GM12878 (cell line): Measurements from ENCODE around the gene TMPRSS11F. TPM values are rescaled to one million over a fixed set of nuclear protein-coding genes. Genes with fewer than 3 reads are reported as not detected.

Source experiments
- ATAC-seq: fragments of 200-7000 bp; cut with Tn5 transposase; 3 replicates; pipeline ENCODE4 v1.9.1; 2020; ENCODE audit warnings: mild to moderate bottlenecking, moderate library complexity
- BruUV-seq: library from RNA; stranded (reverse); fragments of 400-500 nt; replicated peaks from 2 replicates; lab custom pipeline; 2021; lab: Mats Ljungman, UMichigan
- CTCF ChIA-PET: fragments of 300-600 bp; sonication (Branson Sonifier 250); formaldehyde crosslinking; extraction: SDS; loops from one replicate; lab custom pipeline; 2021; ENCODE audit warnings: inconsistent platforms; lab: Yijun Ruan, JAX
- POLR2A ChIA-PET: fragments of 350-600 bp; formaldehyde crosslinking; extraction: SDS; loops from one replicate; lab custom pipeline; 2021; ENCODE audit warnings: inconsistent platforms; lab: Charles Lee
- RAD21 ChIA-PET: fragments of 300-600 bp; sonication (Branson Sonifier 250); formaldehyde crosslinking; loops from one replicate; lab custom pipeline; 2023; ENCODE audit warnings: antibody characterized with exemption; ENCODE audit not compliant: unreplicated experiment; lab: Charles Lee
- SMC1A ChIA-PET: fragments of 300-600 bp; sonication (Branson Sonifier 250); formaldehyde crosslinking; loops from one replicate; lab custom pipeline; 2023; ENCODE audit not compliant: unreplicated experiment, uncharacterized antibody; lab: Charles Lee
- DNase-seq: peaks from one replicate; pipeline ENCODE4 v3.0.0-alpha.2; 2011; ENCODE audit warnings: low read depth, low spot score
- FAIRE-seq: peaks from 3 replicates; lab custom pipeline; 2011; peaks lifted over from hg19 to GRCh38; lab: Jason Lieb, UNC
- H2AFZ ChIP-seq: 2 replicates; pipeline ENCODE4 v1.6.0; 2011; ENCODE audit warnings: low read depth, low read length, control low read depth; ENCODE audit not compliant: control insufficient read depth
- H3K27ac ChIP-seq: 2 replicates; pipeline ENCODE4 v1.5.1; 2011; ENCODE audit warnings: control low read depth; ENCODE audit not compliant: control insufficient read depth, insufficient read depth
- H3K27me3 ChIP-seq, 2 experiments: replicated peaks in 1 of 2; 2 replicates each; pipeline versions ENCODE4 v1.6.0 to v1.6.1; 2011; ENCODE audit warnings: low read length in 1 of 2; ENCODE audit not compliant: control insufficient read depth in 2 of 2, insufficient read depth in 2 of 2
- H3K36me3 ChIP-seq, 2 experiments: 2 replicates each; pipeline ENCODE4 v1.5.1; 2011; ENCODE audit warnings: low read length in 1 of 2; ENCODE audit not compliant: control insufficient read depth in 2 of 2, insufficient read depth in 2 of 2
- H3K4me1 ChIP-seq: 2 replicates; pipeline ENCODE4 v1.6.1; 2011; ENCODE audit warnings: mild to moderate bottlenecking, low read length, moderate library complexity, mixed read lengths; ENCODE audit not compliant: control insufficient read depth, insufficient read depth
- H3K4me2 ChIP-seq: 2 replicates; pipeline ENCODE4 v1.6.0; 2011; ENCODE audit warnings: control low read depth; ENCODE audit not compliant: control insufficient read depth, insufficient read depth
- H3K4me3 ChIP-seq: fragments of 200-600 bp; sonication (generic); 2 replicates; pipeline ENCODE4 v1.5.1; 2016
- H3K79me2 ChIP-seq: 2 replicates; pipeline ENCODE4 v1.6.0; 2011; ENCODE audit warnings: low read length; ENCODE audit not compliant: control insufficient read depth, insufficient read depth
- H3K9ac ChIP-seq: 2 replicates; pipeline ENCODE4 v1.8.0; 2011; ENCODE audit warnings: low read length, control low read depth, mixed read lengths; ENCODE audit not compliant: control insufficient read depth, insufficient read depth
- H3K9me3 ChIP-seq: replicated peaks from 3 replicates; pipeline ENCODE4 v1.5.1; 2011; ENCODE audit warnings: mild to moderate bottlenecking, low read length; ENCODE audit not compliant: control insufficient read depth, insufficient read depth
- H4K20me1 ChIP-seq: 2 replicates; pipeline ENCODE4 v1.6.0; 2011; ENCODE audit not compliant: control insufficient read depth, insufficient read depth
- BCL3 ChIP-seq: IDR thresholded peaks from 2 replicates; pipeline ENCODE4 v1.6.1; 2011; ENCODE audit warnings: borderline replicate concordance, low read depth, mild to moderate bottlenecking, moderate library complexity, low read length; ENCODE audit not compliant: insufficient read depth, poor library complexity, severe bottlenecking
- CUX1 ChIP-seq: IDR thresholded peaks from 2 replicates; pipeline ENCODE4 v1.6.1; 2012; ENCODE audit warnings: improper control_type of control experiment, low read depth, low read length; ENCODE audit not compliant: insufficient replicate concordance
- HCFC1 ChIP-seq: fragments of 150-350 bp; IDR thresholded peaks from 2 replicates; pipeline ENCODE4 v1.6.1; 2014; ENCODE audit warnings: low read length
- KDM1A ChIP-seq: fragments of 200-600 bp; sonication (generic); IDR thresholded peaks from 2 replicates; pipeline ENCODE4 v1.6.1; 2016; ENCODE audit warnings: borderline replicate concordance
- NFXL1 ChIP-seq: fragments of 450-650 bp; IDR thresholded peaks from 2 replicates; pipeline ENCODE4 v1.6.1; 2017; ENCODE audit warnings: antibody characterized with exemption, mild to moderate bottlenecking, borderline replicate concordance
- PBX3 ChIP-seq: IDR thresholded peaks from 2 replicates; pipeline ENCODE4 v1.6.1; 2011; ENCODE audit warnings: mild to moderate bottlenecking, low read depth, low read length, moderate library complexity; ENCODE audit not compliant: insufficient replicate concordance
- POLR2A ChIP-seq: IDR thresholded peaks from 2 replicates; pipeline ENCODE4 v1.6.1; 2011; ENCODE audit warnings: low read depth, mild to moderate bottlenecking, low read length
- SRF ChIP-seq, 2 experiments: IDR thresholded peaks; 2 replicates each; pipeline ENCODE4 v1.6.1; 2011; ENCODE audit warnings: low read depth in 2 of 2, low read length in 2 of 2, mild to moderate bottlenecking in 1 of 2, moderate library complexity in 1 of 2
- STAT3 ChIP-seq: IDR thresholded peaks from 2 replicates; pipeline ENCODE4 v1.6.1; 2011; ENCODE audit warnings: low read depth, low read length, improper control_type of control experiment
- WRNIP1 ChIP-seq: IDR thresholded peaks from 2 replicates; pipeline ENCODE4 v1.6.1; 2011; ENCODE audit warnings: low read depth, low read length, improper control_type of control experiment, borderline replicate concordance
- ZNF687 ChIP-seq: fragments of 450-650 bp; IDR thresholded peaks from 2 replicates; pipeline ENCODE4 v1.6.1; 2017; ENCODE audit warnings: mild to moderate bottlenecking, moderate library complexity
- in situ Hi-C: fragments of 300-500 bp; cut with MboI; formaldehyde crosslinking; loops from 9 replicates; pipeline ENCODE4 v1.14.3; 2018; ENCODE audit warnings: mixed read lengths
- intact Hi-C: fragments of 100-400 bp; cut with micrococcal nuclease; formaldehyde crosslinking; loops from one replicate; pipeline ENCODE4 v1.14.2; 2022; ENCODE audit not compliant: unreplicated experiment
- polyA plus RNA-seq, 11 experiments: library from polyadenylated mRNA; depleted of rRNA in 4 of 11; unstranded in 6 of 11; stranded (reverse) in 5 of 11; fragments of >200 nt; fragmentation: Nextera tagmentation in 4 of 11; fragmentation: Illumina TruSeq in 1 of 11; extraction: Ambion mirVana in 4 of 11; extraction: Trizol in 1 of 11; gene quantifications; 1 replicate in 1 of 11; 2 replicates in 10 of 11; pipeline versions ENCODE4 v1.2.1 to v1.2.3, GENCODE V29; 2011 to 2016; ENCODE audit warnings: inconsistent platforms in 2 of 11, missing spikeins in 2 of 11, low read depth in 1 of 11
- total RNA-seq, 4 experiments: library from RNA; depleted of rRNA in 3 of 4; stranded (reverse); fragments of >200 nt in 3 of 4; fragmentation: Illumina TruSeq in 1 of 4; extraction: Trizol in 1 of 4; gene quantifications; 2 replicates each; pipeline versions ENCODE4 v1.2.1 to v1.2.3, GENCODE V29; 2013 to 2021

Gene TMPRSS11F
- total and polyA plus RNA-seq, 10 of the 15 experiments (the other 5 are each of a cell fraction or from before 2014, with no cell fraction given): not detected

- H3K36me3 ChIP-seq: no peaks in the 10 kb centered on the region
- H4K20me1 ChIP-seq: no peaks in the 10 kb centered on the region
- H3K9ac ChIP-seq: no peak overlapping the region
- H3K4me3 ChIP-seq: no peak overlapping the region
- no peak overlapping the region for H2AFZ ChIP-seq
- POLR2A ChIA-PET: no interaction called here
- no peaks in the 10 kb centered on the region for H3K9me3 ChIP-seq
- TF ChIP-seq NFXL1 (no peak), CUX1 (no peak), BCL3 (no peak), WRNIP1 (no peak), POLR2A (no peak), PBX3 (no peak), STAT3 (no peak), KDM1A (no peak), ZNF687 (no peak), SRF (IDR thresholded peaks at IDR 0.05; ENCODE audit: low read depth in 2 of 2, low read length in 2 of 2) (no peak), HCFC1 (no peak)
- in situ Hi-C loops: no loop called here
- SMC1A ChIA-PET: no interaction called here
- H3K27ac ChIP-seq: no peak overlapping the region
- FAIRE-seq (no peak), DNase-seq (no peak), ATAC-seq (no peak)
- H3K4me1 ChIP-seq: no peaks in the 10 kb centered on the region
- no peaks in the 10 kb centered on the region for H3K27me3 ChIP-seq
- RAD21 ChIA-PET: no interaction called here
- no peaks in the 10 kb centered on the region for H3K79me2 ChIP-seq
- intact Hi-C loops: no loop called here
- no peak overlapping the region for H3K4me2 ChIP-seq
- BruUV-seq: no TSS peak
- CTCF ChIA-PET: no interaction called here
Observed at GRCh38 chr4:68077301-68077700, 52.4 kb downstream of the TMPRSS11F start.
